Adrenal gland (tissue), 5 donors: ENCODE data around the gene MTM1.

Experiments used
- POLR2A ChIP-seq, 2 donors: fragments of 450-650 bp; IDR thresholded peaks; one replicate each; pipeline ENCODE4 v1.6.1; 2017; ENCODE audit warnings: antibody characterized with exemption in 2 of 2, mild to moderate bottlenecking in 2 of 2, moderate library complexity in 1 of 2
- TF ChIP-seq, protein P1 (sequence below), 6 experiments: fragments of 450-650 bp in 4 of 6; fragments of 200-600 bp in 2 of 6; sonication (generic) in 1 of 6; IDR thresholded peaks; 1 replicate in 5 of 6; 2 replicates in 1 of 6; pipeline versions ENCODE4 v1.5.1 to v1.8.0; 2016 to 2021; ENCODE audit warnings: antibody characterized with exemption in 6 of 6, mild to moderate bottlenecking in 2 of 6, moderate library complexity in 1 of 6
- donor health status: DM: no; HTN: no; CAD: no.

GRCh38 chrX:150543230-150544155, 24.9 kb upstream of the MTM1 start:
- TF ChIP-seq, protein P1, sequence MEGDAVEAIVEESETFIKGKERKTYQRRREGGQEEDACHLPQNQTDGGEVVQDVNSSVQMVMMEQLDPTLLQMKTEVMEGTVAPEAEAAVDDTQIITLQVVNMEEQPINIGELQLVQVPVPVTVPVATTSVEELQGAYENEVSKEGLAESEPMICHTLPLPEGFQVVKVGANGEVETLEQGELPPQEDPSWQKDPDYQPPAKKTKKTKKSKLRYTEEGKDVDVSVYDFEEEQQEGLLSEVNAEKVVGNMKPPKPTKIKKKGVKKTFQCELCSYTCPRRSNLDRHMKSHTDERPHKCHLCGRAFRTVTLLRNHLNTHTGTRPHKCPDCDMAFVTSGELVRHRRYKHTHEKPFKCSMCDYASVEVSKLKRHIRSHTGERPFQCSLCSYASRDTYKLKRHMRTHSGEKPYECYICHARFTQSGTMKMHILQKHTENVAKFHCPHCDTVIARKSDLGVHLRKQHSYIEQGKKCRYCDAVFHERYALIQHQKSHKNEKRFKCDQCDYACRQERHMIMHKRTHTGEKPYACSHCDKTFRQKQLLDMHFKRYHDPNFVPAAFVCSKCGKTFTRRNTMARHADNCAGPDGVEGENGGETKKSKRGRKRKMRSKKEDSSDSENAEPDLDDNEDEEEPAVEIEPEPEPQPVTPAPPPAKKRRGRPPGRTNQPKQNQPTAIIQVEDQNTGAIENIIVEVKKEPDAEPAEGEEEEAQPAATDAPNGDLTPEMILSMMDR (IDR thresholded peaks at IDR 0.05), result no peak
- no peak for TF ChIP-seq POLR2A (IDR thresholded peaks at IDR 0.05)
